Aorta (tissue), 5 donors: ENCODE results near the gene PHACTR1. TPM values are rescaled to one million over a fixed set of nuclear protein-coding genes. Genes with fewer than 3 reads are reported as not detected.

Experiments
- ATAC-seq: fragments of 200-7000 bp; cut with Tn5 transposase; one replicate; pipeline ENCODE4 v1.9.1; 2022; ENCODE audit warnings: moderate library complexity; ENCODE audit not compliant: low FRiP score
- DNase-seq, 2 donors: peaks; one replicate each; pipeline ENCODE4 v3.0.0-alpha.2; 2020
- H3K27ac ChIP-seq, 2 donors: one replicate each; pipeline ENCODE4 v1.5.1; 2013; ENCODE audit warnings: low read length in 2 of 2, mild to moderate bottlenecking in 2 of 2, moderate library complexity in 2 of 2, control low read depth in 1 of 2, inconsistent platforms in 1 of 2, low read depth in 1 of 2
- H3K27me3 ChIP-seq, 2 donors: one replicate each; pipeline ENCODE4 v1.6.1; 2013; ENCODE audit warnings: control low read depth in 1 of 2, low read length in 1 of 2, mild to moderate bottlenecking in 1 of 2, moderate library complexity in 1 of 2; ENCODE audit not compliant: insufficient read depth in 2 of 2, control insufficient read depth in 1 of 2
- H3K36me3 ChIP-seq, 2 donors: one replicate each; pipeline ENCODE4 v1.6.1; 2013; ENCODE audit warnings: control low read depth in 1 of 2, low read length in 1 of 2, mild to moderate bottlenecking in 1 of 2; ENCODE audit not compliant: insufficient read depth in 2 of 2, control insufficient read depth in 1 of 2
- H3K4me1 ChIP-seq, 2 donors: one replicate each; pipeline ENCODE4 v1.6.1; 2013; ENCODE audit warnings: low read length in 2 of 2, control low read depth in 1 of 2, mild to moderate bottlenecking in 1 of 2, moderate library complexity in 1 of 2; ENCODE audit not compliant: insufficient read depth in 2 of 2, control insufficient read depth in 1 of 2
- H3K4me3 ChIP-seq, 2 donors: one replicate each; pipeline ENCODE4 v1.5.1; 2013; ENCODE audit warnings: low read length in 2 of 2, control low read depth in 1 of 2, mild to moderate bottlenecking in 1 of 2
- H3K9me3 ChIP-seq: one replicate; pipeline ENCODE4 v1.6.1; 2013; ENCODE audit warnings: mild to moderate bottlenecking, low read length; ENCODE audit not compliant: control insufficient read depth
- WGBS, 2 donors: extraction: QIAGEN DNeasy Blood & Tissue Kit; methylation state at CpG; one replicate each; pipeline ENCODE4 v1.1.7; 2013; 5-methylcytosine and 5-hydroxymethylcytosine counted together
- intact Hi-C, 2 donors: fragments of 100-400 bp; cut with DNase I; formaldehyde crosslinking; loops; one replicate each; pipeline versions ENCODE4 v1.14.2 to v1.15.0; 2022
- polyA plus RNA-seq, 2 donors: library from polyadenylated mRNA; stranded (reverse); fragments of 200-250 nt; gene quantifications; one replicate each; pipeline ENCODE4 v1.2.3, GENCODE V29; 2013
- total RNA-seq, 2 donors: library from RNA; stranded (reverse); fragmentation: NEBNext Ultra II Directional; extraction: Animal tissue kit (Norgen Biotek cat#: 25700); gene quantifications; one replicate each; pipeline ENCODE4 v1.2.1, GENCODE V29; 2021
- donor health status: healthy with polysubstance abuse.
- donor health status: Bipolar disorder and iron deficiency.
- donor health status: DM: no; HTN: no; CAD: no.
- donor health status: DM: no; HTN: no; CAD: no.
- donor health status: DM: yes; HTN: yes; CAD: no.

PHACTR1 gene
- total and polyA plus RNA-seq, 4 donors: 3.2 to 89.4 (median 20.1) TPM

DNA sequence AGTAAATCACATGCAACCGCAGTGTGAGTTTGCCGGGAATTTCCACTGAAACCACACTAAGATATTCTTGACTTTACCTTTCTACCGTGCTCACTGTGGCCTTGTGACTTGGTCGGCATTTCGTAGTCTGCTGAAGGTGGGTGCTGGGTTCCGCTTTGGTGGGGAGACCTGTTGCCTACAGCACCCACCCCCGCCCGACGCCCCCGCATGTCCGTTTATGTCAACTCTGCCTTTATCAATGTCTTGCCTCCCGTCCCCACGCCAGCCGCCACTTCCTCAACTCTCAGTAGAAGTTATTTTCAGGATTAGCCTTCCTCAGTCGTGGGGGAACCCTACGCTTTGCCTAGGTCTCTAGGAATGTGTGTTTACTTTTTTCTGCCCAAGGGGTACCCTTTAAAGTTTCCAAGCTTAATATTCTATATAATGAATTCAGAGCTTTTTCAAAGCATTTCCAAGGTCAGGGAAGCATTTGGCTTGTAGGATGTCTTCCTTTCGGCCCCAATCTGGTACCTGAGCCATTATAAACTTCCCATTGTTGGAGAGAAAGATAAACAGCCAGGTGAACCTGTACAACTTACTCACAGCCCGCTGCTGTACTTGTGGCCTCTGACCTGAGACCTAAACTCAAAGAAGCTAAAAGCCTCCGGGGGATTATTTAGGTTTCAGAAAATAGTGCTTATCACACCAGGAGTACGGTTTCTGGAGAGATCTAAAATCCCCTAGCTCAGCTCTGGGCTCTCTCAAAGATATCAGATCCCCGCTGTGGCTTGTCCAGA is 557.6 kb downstream of the PHACTR1 start:
- ATAC-seq (no peak), DNase-seq (peak in 1 of 2 donors; percentile 73)
- Histone ChIP-seq H3K27me3 (no peaks in the 10 kb centered on the region), H3K9me3 (no peaks in the 10 kb centered on the region), H3K4me3 (no peak overlapping the region), H3K36me3 (peaks cover 0 to 4% of the 10 kb centered on the region in 2 donors), H3K4me1 (peaks cover 0 to 4% of the 10 kb centered on the region in 2 donors), H3K27ac (no peak overlapping the region)
- WGBS, 2 donors: 78 to 81% methylated on average over 21 of the region's 21 CpGs
- intact Hi-C loops: no loop called here

DNA sequence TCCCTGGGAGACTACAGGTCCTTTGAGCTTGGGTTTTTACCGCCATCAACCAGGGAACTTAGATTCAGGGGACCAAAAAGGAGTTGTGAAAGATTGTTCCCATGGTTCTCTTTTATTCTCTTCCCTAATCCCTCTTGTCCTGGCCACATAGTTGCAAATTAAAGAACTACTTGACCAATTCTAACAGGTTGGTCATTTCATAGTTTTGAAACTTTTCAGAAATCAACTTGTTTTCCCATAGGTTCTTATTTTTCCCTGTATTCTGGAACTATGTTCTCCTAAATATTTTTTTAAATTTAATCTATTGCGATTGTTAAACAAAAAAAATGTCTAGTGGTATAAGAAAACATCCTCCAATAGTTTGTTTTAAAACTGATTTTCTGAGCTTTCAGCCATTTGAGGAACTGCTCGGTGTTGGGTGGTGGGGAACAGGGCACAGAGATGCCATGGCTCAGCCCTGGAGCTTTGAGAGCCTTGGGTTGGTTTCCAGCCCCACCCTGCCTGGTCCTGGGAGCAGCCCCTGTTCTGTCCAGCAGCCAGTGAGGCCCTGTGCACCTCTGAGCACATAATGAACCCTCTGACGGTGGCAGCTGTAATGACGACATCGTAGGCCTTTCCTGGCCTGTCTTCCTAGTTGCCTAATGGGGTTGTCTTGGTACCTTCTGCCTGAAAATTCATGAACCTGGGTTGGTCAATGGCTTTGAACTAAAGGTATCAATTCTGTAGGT is 558.3 kb downstream of the PHACTR1 start:
- Histone ChIP-seq H3K9me3 (no peaks in the 10 kb centered on the region), H3K4me3 (no peak overlapping the region), H3K4me1 (peaks cover 0 to 3% of the 10 kb centered on the region in 2 donors), H3K36me3 (peaks cover 0 to 4% of the 10 kb centered on the region in 2 donors), H3K27ac (no peak overlapping the region), H3K27me3 (no peaks in the 10 kb centered on the region)
- ATAC-seq (no peak), DNase-seq (no peak)
- intact Hi-C loops: no loop called here
- 73 to 74% methylated on average over 6 of the region's 6 CpGs for WGBS, 2 donors

DNA sequence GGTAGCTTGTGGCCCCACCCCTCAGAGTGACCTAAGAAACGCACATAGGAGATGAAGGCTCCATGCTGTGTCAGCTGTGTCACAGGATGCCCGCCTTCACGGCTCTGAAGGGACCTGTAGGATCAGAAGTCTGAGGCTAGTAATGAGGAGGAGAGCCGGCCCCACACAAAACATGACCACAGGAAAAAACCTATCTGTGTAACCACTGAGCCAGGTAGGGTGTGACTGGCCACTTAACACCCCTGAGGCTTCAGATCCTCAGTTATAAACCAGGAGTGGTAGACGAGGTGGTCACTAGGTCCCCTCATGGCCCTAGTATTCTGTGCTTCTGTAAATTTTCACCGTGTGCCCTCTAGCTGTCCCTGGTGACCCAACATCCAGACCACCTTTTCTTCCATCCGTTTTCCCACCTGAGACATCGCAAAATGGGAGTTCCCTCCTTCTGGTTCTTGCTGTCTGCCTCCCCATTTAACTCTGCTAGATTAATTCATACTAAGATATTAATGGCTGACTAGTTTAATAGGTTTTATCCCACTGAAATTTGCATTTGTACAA is 558.9 kb downstream of the PHACTR1 start:
- Histone ChIP-seq H3K9me3 (no peaks in the 10 kb centered on the region), H3K27ac (no peak overlapping the region), H3K4me3 (no peak overlapping the region), H3K36me3 (peaks cover 0 to 4% of the 10 kb centered on the region in 2 donors), H3K4me1 (no peaks in the 10 kb centered on the region), H3K27me3 (no peaks in the 10 kb centered on the region)
- 85 to 91% methylated on average over 8 of the region's 8 CpGs for WGBS, 2 donors
- intact Hi-C loops: no loop called here
- ATAC-seq (no peak), DNase-seq (no peak)

DNA sequence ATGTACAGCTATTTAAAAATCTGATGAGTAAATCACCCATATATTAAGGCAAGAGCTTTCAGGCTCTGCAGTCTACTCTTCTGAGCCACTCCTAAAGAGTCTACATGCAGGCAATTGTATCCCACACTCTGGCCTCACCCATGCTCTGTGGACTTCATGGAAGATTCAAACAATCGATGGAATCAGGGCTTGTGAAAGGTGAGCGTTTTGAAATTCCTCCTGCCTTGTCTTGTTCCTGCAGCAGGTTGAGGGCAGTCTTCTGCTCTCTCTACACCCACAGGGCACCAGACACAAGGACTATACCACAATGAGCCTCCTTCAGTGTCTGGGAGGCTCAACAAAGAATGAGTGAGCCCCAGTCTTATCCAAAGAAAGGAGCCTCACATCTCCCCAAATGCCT is 560.7 kb downstream of the PHACTR1 start:
- Histone ChIP-seq H3K36me3 (peaks cover 0 to 4% of the 10 kb centered on the region in 2 donors), H3K4me1 (no peaks in the 10 kb centered on the region), H3K4me3 (no peak overlapping the region), H3K27ac (no peak overlapping the region), H3K27me3 (no peaks in the 10 kb centered on the region), H3K9me3 (no peaks in the 10 kb centered on the region)
- WGBS, 2 donors: 90 to 95% methylated on average over 2 of the region's 2 CpGs
- intact Hi-C loops: no loop called here
- DNase-seq (no peak), ATAC-seq (no peak)

DNA sequence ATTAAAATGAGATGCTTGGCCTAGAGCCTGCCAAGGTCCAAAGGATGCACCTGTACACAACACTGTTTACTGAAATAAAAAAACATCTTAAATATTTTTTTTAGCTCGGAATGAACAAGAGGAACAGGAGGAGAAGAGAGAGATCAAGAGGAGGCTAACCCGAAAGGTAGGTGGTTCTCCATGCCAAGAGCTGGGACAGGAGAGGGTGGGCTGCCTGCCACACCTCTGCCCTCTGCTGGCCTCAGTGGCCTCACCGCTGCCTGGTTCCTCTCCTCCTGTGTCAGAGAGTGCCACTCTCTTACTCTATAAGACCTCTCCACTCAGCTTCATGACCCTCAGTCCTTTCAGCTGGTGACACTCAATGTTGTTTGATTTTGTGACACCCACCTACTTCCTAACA is 561.6 kb downstream of the PHACTR1 start:
- H3K9me3 ChIP-seq: no peaks in the 10 kb centered on the region
- WGBS, 2 donors: 74 to 76% methylated on average over 3 of the region's 3 CpGs
- ATAC-seq (no peak), DNase-seq (no peak)
- no peaks in the 10 kb centered on the region for H3K27me3 ChIP-seq
- H3K27ac ChIP-seq: no peak overlapping the region
- intact Hi-C loops: no loop called here
- H3K4me1 ChIP-seq: no peaks in the 10 kb centered on the region
- peaks cover 0 to 4% of the 10 kb centered on the region in 2 donors for H3K36me3 ChIP-seq
- no peak overlapping the region for H3K4me3 ChIP-seq

DNA sequence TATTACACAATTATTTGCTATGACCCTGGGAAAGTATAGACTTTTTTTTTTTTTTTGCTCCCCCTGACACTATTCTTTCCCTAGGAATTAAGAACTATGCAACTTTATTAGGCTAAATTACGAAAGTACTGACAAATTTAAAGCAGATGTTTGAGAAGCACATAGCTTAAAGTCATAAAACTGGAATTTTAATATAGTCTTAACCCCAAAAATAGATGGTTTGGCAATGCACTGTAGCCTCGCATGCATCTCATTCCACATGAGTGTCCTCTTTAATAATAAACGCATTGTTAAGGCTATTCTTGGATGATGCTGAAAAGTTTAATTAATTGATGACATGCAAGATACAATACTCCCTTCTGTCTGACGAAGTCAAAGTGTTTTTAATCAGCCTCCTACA is 562.4 kb downstream of the PHACTR1 start:
- no peak for ATAC-seq
- peaks cover 0 to 4% of the 10 kb centered on the region in 2 donors for H3K36me3 ChIP-seq

DNA sequence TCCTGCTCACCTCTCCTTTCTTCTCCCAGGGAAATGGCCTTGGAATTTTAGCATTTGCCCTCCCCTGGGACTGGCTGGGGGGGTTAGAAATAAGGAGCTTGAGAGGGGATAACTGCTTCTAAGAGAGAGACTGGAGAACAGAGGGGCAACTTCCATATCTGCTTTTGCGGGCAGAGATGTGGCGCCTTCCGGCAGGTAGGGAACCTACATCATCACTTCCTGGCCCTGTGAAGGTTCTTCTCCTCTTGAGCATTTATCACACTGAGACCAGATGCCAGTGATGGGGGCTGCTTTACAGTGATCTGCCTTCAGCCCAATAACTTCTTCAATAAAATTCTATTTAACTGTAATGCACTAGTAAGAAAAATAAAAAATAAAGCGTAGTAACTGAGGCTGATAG is 563.7 kb downstream of the PHACTR1 start:
- no peak for DNase-seq
- intact Hi-C loops: no loop called here
- H3K27me3 ChIP-seq: no peaks in the 10 kb centered on the region
- no peaks in the 10 kb centered on the region for H3K9me3 ChIP-seq
- no peak for ATAC-seq
- no peak overlapping the region for H3K4me3 ChIP-seq
- 70 to 84% methylated on average over 4 of the region's 4 CpGs for WGBS, 2 donors
- no peak overlapping the region for H3K27ac ChIP-seq
- H3K4me1 ChIP-seq: no peaks in the 10 kb centered on the region
- H3K36me3 ChIP-seq: peaks cover 5 to 7% of the 10 kb centered on the region in 2 donors

More for the DNA sequence above, 562.4 kb downstream of the PHACTR1 start:
- intact Hi-C loops: no loop called here
- no peak overlapping the region for H3K4me3 ChIP-seq
- H3K4me1 ChIP-seq: no peaks in the 10 kb centered on the region
- H3K9me3 ChIP-seq: no peaks in the 10 kb centered on the region
- H3K27ac ChIP-seq: no peak overlapping the region
- H3K27me3 ChIP-seq: no peaks in the 10 kb centered on the region
- no peak for DNase-seq
- 63 to 73% methylated on average over 4 of the region's 4 CpGs for WGBS, 2 donors

DNA sequence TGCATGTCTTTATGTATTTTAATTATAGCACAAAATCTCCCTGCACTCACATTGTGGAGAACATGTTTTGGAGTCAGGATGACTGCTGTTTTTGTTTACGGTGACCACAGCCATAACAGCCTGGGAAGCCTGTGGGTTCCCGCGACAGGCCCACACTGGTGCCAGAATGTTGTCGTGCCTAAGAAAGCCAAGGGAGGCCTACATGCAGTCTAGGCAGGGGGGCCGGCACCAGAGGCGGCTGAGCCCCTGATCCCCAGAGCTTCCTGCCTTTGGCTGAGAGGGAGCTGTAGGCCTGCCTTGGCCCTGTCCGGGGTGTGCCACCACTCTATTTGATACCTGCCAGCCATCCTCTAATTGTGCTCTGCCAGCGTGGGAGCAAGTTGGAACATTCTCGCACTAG is 565.1 kb downstream of the PHACTR1 start:
- Histone ChIP-seq H3K27me3 (no peaks in the 10 kb centered on the region), H3K9me3 (no peaks in the 10 kb centered on the region), H3K27ac (no peak overlapping the region), H3K4me1 (no peaks in the 10 kb centered on the region), H3K4me3 (no peak overlapping the region), H3K36me3 (peaks cover 7 to 10% of the 10 kb centered on the region in 2 donors)
- ATAC-seq: no peak
- intact Hi-C loops: no loop called here
- WGBS, 2 donors: 29 to 39% methylated on average over 9 of the region's 9 CpGs
- no peak for DNase-seq
